Sigmoid colon (tissue), 4 donors: ENCODE results near the gene ADAMTS17.

ENCODE experiments used
- CTCF ChIP-seq, 4 experiments: fragments of 450-650 bp in 3 of 4; fragments of 200-600 bp in 1 of 4; IDR thresholded peaks; one replicate each; pipeline ENCODE4 v1.5.1; 2016 to 2019; ENCODE audit warnings: antibody characterized with exemption in 4 of 4, mild to moderate bottlenecking in 3 of 4, moderate library complexity in 2 of 4
- EP300 ChIP-seq, 4 donors: sonication (generic); formaldehyde crosslinking; IDR thresholded peaks; one replicate each; pipeline ENCODE4 v1.6.1; 2017; ENCODE audit warnings: antibody characterized with exemption in 4 of 4
- POLR2A ChIP-seq, 2 donors: fragments of 450-650 bp; IDR thresholded peaks; one replicate each; pipeline ENCODE4 v1.6.1; 2016; ENCODE audit warnings: antibody characterized with exemption in 2 of 2, mild to moderate bottlenecking in 2 of 2, moderate library complexity in 2 of 2
- POLR2AphosphoS5 ChIP-seq, 4 donors: sonication (generic); formaldehyde crosslinking; IDR thresholded peaks; one replicate each; pipeline ENCODE4 v1.6.1; 2017; ENCODE audit warnings: antibody characterized with exemption in 4 of 4

- TF ChIP-seq POLR2A (IDR thresholded peaks at IDR 0.05) = no peak
- TF ChIP-seq CTCF (IDR thresholded peaks at IDR 0.05) = no peak
- TF ChIP-seq POLR2AphosphoS5 (IDR thresholded peaks at IDR 0.05) = no peak
- TF ChIP-seq EP300 (IDR thresholded peaks at IDR 0.05) = no peak
Observed at GRCh38 chr15:99930696-99931095, 411.1 kb downstream of the ADAMTS17 start.
